Mammary epithelial cell (primary cell): ENCODE data around the gene SLC22A6.

ENCODE experiments used
- CTCF ChIP-seq, 2 donors: IDR thresholded peaks in 1 of 2; conservative IDR thresholded peaks in 1 of 2; 2 replicates each; pipeline ENCODE4 v1.5.1; 2011 to 2012; ENCODE audit warnings: inconsistent platforms in 2 of 2, low read length in 2 of 2, mild to moderate bottlenecking in 2 of 2, control low read depth in 1 of 2, low read depth in 1 of 2; ENCODE audit not compliant: insufficient read depth in 1 of 2; ENCODE audit errors: extremely low read depth in 1 of 2
- EZH2 ChIP-seq: IDR thresholded peaks from 2 replicates; pipeline ENCODE4 v1.6.1; 2012; ENCODE audit warnings: low read length, inconsistent platforms, borderline replicate concordance

GRCh38 chr11:62961017-62961570 is 23.7 kb downstream of the SLC22A6 start:
- TF ChIP-seq CTCF (conservative IDR thresholded peaks at IDR 0.05 in 1 of 2, IDR thresholded peaks at IDR 0.05 in 1 of 2; ENCODE audit: extremely low read depth in 1 of 2, insufficient read depth in 1 of 2, low read depth in 1 of 2, low read length in 2 of 2) (no peak), EZH2 (no peak)
